Measurements from ENCODE around the gene CARD11. TPM values are rescaled to one million over a fixed set of nuclear protein-coding genes. Genes with fewer than 3 reads are reported as not detected.

Gene CARD11
- total RNA-seq, 1 experiment from 2014 or later = 0.57 TPM

DNA sequence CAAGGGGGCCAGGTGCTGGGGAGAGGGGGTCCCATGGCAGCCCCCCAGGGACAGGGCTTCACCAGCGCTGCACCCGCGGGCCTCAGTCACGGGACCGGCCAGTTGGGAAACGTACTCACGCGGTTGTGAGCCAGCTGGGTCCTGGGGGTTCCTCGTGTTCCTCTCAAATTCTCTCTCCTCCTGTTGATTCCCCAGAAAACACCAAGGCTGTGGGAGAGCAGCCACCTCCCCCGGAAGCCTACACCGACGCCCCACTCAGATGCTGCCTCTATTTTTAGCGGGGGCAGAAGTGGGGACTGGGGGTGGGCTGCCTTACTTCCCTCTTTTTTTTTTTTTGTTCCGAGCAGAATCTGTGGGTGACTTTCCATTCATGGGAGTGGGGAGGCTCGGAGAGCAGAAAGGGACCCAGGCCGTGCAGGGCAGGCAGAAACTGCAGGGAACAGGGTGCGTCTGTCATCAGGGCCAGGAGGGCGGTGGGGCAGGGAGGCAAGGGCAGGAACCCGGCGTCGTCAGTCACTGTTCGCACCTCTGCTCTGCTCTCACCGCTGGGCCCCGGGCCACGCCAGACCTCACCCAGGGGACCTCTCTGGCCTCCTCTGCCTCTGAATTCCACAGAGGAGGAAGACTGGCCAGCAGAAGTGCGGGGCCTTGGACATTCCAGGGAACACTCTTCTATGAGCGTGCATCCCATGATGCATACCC lies 63.1 kb downstream of the CARD11 start (continued):
- TF ChIP-seq, protein P1, sequence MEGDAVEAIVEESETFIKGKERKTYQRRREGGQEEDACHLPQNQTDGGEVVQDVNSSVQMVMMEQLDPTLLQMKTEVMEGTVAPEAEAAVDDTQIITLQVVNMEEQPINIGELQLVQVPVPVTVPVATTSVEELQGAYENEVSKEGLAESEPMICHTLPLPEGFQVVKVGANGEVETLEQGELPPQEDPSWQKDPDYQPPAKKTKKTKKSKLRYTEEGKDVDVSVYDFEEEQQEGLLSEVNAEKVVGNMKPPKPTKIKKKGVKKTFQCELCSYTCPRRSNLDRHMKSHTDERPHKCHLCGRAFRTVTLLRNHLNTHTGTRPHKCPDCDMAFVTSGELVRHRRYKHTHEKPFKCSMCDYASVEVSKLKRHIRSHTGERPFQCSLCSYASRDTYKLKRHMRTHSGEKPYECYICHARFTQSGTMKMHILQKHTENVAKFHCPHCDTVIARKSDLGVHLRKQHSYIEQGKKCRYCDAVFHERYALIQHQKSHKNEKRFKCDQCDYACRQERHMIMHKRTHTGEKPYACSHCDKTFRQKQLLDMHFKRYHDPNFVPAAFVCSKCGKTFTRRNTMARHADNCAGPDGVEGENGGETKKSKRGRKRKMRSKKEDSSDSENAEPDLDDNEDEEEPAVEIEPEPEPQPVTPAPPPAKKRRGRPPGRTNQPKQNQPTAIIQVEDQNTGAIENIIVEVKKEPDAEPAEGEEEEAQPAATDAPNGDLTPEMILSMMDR (IDR thresholded peaks at IDR 0.05 in 2 of 3, conservative IDR thresholded peaks at IDR 0.05 in 1 of 3; ENCODE audit: borderline replicate concordance in 1 of 3, insufficient read depth in 1 of 3, low read depth in 2 of 3, low read length in 2 of 3) = no peak
- no peak for TF ChIP-seq CEBPB (IDR thresholded peaks at IDR 0.05; ENCODE audit: low read depth)
- no peak for TF ChIP-seq EZH2phosphoT487 (IDR thresholded peaks at IDR 0.05; ENCODE audit: borderline replicate concordance)
- TF ChIP-seq POLR2AphosphoS5 (IDR thresholded peaks at IDR 0.05; ENCODE audit: low read depth, low read length) = no peak
- no peak for TF ChIP-seq SIN3A (IDR thresholded peaks at IDR 0.05; ENCODE audit: low read depth)
- TF ChIP-seq RAD21 (IDR thresholded peaks at IDR 0.05; ENCODE audit: low read depth) = no peak
- no peak for TF ChIP-seq SRF (IDR thresholded peaks at IDR 0.05; ENCODE audit: low read depth)

DNA sequence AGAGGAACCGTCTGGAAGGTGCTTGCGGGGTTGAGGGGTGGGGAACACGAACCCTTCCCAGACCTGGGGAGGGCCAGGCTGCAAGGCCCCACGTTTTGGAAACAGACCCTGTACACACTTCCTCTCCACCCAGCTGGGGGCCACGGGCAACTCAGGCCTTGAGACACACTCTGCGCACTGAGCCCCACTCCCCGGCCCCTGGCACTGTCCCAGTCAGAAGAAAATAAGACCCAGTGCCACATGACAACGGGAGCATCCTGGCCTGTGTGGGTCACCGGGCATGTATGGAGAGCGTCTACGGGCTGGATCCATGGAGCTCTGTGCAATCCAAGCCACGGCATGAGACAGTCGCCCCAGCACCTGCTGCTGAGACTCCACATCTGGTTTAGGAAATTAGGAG lies 63.7 kb downstream of the CARD11 start:
- POLR2A ChIA-PET = no interaction called here
- no peak overlapping the region for H3K9ac ChIP-seq (ENCODE audit: low read length)
- H3K4me2 ChIP-seq (ENCODE audit: low read length) = no peak overlapping the region
- H3K36me3 ChIP-seq (ENCODE audit: control insufficient read depth in 1 of 2, insufficient read depth in 2 of 2, low read length in 2 of 2) = no peaks in the 10 kb centered on the region
- H3K4me3 ChIP-seq (replicated peaks in 1 of 2; ENCODE audit: low read depth in 1 of 2, low read length in 2 of 2) = no peak overlapping the region
- H4K20me1 ChIP-seq (ENCODE audit: insufficient read depth) = no peaks in the 10 kb centered on the region
- no TSS peak for BruUV-seq (replicated peaks)
- RAD21 ChIA-PET (ENCODE audit: low non-redundant PET in 1 of 2, low total read pairs in 2 of 2, uncharacterized antibody in 2 of 2, unreplicated experiment in 2 of 2) = interaction anchor here in 1 of 2 experiments (1.0 kb wide), 1 partner anchor 93 kb away, joined by 4 read pairs; no protein-coding TSS in a partner anchor
- no peak overlapping the region for H2AFZ ChIP-seq (ENCODE audit: low read depth, low read length, poor library complexity, severe bottlenecking)
- ATAC-seq (no peak), DNase-seq (ENCODE audit: low read depth, low spot score) (no peak)
- no peaks in the 10 kb centered on the region for H3K4me1 ChIP-seq (ENCODE audit: control insufficient read depth in 1 of 2, insufficient read depth in 2 of 2, low read length in 2 of 2)
- TF ChIP-seq FOSL1 (IDR thresholded peaks at IDR 0.05; ENCODE audit: low read depth) = no peak
- no peaks in the 10 kb centered on the region for H3K27me3 ChIP-seq (ENCODE audit: insufficient read depth, low read length)
- CTCF ChIA-PET = no interaction called here
- no peaks in the 10 kb centered on the region for H3K9me2 ChIP-seq (ENCODE audit: insufficient read depth)
- H3K9me3 ChIP-seq (ENCODE audit: control insufficient read depth in 1 of 2, insufficient read depth in 1 of 2, low read depth in 1 of 2, low read length in 2 of 2) = no peaks in the 10 kb centered on the region
- intact Hi-C loops (cut with micrococcal nuclease) = no loop called here
- H3K27ac ChIP-seq (ENCODE audit: low read depth, low read length) = no peak overlapping the region
- H3K79me2 ChIP-seq (ENCODE audit: insufficient read depth, low read length) = no peaks in the 10 kb centered on the region
